Ascending aorta (tissue), 2 donors: ENCODE results near the gene ARID1B. TPM values are rescaled to one million over a fixed set of nuclear protein-coding genes. Genes with fewer than 3 reads are reported as not detected.

Source experiments
- DNase-seq, 2 donors: peaks; one replicate each; pipeline ENCODE4 v3.0.0-alpha.2; 2019; ENCODE audit warnings: low spot score in 2 of 2
- H3K27ac ChIP-seq, 2 donors: fragments of 200-600 bp; sonication (generic); one replicate each; pipeline ENCODE4 v1.5.1; 2016 to 2017; ENCODE audit warnings: mild to moderate bottlenecking in 1 of 2
- H3K27me3 ChIP-seq: fragments of 200-600 bp; sonication (generic); one replicate; pipeline ENCODE4 v1.5.1; 2017
- H3K36me3 ChIP-seq, 2 donors: fragments of 200-600 bp; sonication (generic); one replicate each; pipeline ENCODE4 v1.5.1; 2016
- H3K4me1 ChIP-seq, 2 donors: fragments of 200-600 bp; sonication (generic); one replicate each; pipeline ENCODE4 v1.5.1; 2016 to 2017; ENCODE audit warnings: mild to moderate bottlenecking in 1 of 2
- H3K4me3 ChIP-seq, 2 donors: fragments of 200-600 bp; sonication (generic); one replicate each; pipeline ENCODE4 v1.5.1; 2016 to 2017; ENCODE audit warnings: mild to moderate bottlenecking in 1 of 2
- H3K9me3 ChIP-seq, 2 donors: fragments of 200-600 bp; sonication (generic); one replicate each; pipeline ENCODE4 v1.5.1; 2016
- intact Hi-C: fragments of 100-400 bp; cut with DNase I; formaldehyde crosslinking; loops from one replicate; pipeline ENCODE4 v1.15.1; 2023
- total RNA-seq: library from RNA; depleted of rRNA; stranded (reverse); fragments of >200 nt; gene quantifications from one replicate; pipeline ENCODE4 v1.1.0, GENCODE V29; 2016
- TF ChIP-seq, protein P1 (sequence below), 3 experiments: fragments of 200-600 bp in 2 of 3; fragments of 450-650 bp in 1 of 3; sonication (generic) in 2 of 3; IDR thresholded peaks; one replicate each; pipeline ENCODE4 v1.5.1; 2016 to 2019; ENCODE audit warnings: antibody characterized with exemption in 3 of 3, mild to moderate bottlenecking in 1 of 3, moderate library complexity in 1 of 3

Gene ARID1B
- total RNA-seq, 1 donor from 2014 or later, result 97.9 TPM

DNA sequence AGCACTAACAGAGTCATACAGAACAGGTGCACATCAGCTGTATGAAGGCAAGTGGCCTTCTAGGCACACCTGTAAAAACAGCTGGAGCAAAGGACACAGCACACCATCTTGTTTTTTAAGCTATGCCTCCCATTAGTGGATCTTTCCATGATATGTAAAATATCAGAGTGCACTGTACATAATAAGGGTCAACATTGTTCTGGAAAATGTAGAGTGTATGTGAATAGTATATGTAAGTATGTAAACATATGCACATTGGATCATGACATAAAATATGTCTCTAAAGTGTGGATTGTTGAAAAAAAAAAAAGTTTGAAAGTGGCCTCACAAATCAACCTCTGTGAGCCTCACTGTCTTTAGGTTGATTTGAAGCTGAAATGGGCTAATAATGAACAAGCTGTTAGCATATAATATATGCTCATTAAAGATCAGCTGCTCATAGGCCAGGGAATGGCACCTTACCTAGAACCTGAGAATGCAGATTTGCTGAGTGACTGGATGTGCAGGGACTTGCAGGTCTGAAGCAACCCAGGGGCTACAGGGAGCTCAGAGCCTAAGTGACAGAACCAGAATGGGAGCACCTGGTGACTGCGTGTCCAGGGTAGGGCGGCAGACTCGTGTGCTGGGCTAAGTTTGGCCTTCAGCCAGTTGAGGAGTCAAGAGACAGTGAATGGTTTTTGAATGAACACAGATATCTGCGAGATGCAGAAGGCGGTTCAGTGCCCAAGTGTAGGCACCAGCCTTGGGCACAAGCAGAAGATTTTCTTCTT is 347.5 kb downstream of the ARID1B start:
- no peak for DNase-seq
- no peaks in the 10 kb centered on the region for H3K27me3 ChIP-seq
- H3K36me3 ChIP-seq, result no peaks in the 10 kb centered on the region
- H3K9me3 ChIP-seq, result no peaks in the 10 kb centered on the region
- no peak overlapping the region for H3K27ac ChIP-seq
- intact Hi-C loops, result no loop called here
- TF ChIP-seq, protein P1, sequence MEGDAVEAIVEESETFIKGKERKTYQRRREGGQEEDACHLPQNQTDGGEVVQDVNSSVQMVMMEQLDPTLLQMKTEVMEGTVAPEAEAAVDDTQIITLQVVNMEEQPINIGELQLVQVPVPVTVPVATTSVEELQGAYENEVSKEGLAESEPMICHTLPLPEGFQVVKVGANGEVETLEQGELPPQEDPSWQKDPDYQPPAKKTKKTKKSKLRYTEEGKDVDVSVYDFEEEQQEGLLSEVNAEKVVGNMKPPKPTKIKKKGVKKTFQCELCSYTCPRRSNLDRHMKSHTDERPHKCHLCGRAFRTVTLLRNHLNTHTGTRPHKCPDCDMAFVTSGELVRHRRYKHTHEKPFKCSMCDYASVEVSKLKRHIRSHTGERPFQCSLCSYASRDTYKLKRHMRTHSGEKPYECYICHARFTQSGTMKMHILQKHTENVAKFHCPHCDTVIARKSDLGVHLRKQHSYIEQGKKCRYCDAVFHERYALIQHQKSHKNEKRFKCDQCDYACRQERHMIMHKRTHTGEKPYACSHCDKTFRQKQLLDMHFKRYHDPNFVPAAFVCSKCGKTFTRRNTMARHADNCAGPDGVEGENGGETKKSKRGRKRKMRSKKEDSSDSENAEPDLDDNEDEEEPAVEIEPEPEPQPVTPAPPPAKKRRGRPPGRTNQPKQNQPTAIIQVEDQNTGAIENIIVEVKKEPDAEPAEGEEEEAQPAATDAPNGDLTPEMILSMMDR (IDR thresholded peaks at IDR 0.05), result no peak
- no peak overlapping the region for H3K4me3 ChIP-seq
- H3K4me1 ChIP-seq, result peaks cover 0 to 7% of the 10 kb centered on the region in 2 donors

DNA sequence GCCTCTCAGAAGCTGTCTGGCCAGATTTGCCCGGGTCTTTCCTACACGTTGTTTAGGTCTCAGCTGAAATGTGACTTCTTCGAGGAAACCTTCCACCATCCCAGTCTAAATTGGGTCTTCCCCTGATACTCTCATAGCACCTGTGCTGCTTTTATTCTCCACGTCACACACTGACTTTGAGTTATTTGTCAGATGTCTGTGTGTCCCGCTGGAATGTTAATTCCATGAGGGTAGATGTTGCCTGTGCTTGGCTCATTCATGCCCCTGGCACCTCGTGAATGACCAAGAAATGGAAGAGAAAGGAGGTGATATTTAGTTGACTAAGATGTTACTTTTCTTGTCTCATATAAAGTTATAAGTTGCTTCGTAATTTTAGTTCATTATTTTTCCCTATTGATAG is 348.4 kb downstream of the ARID1B start:
- Histone ChIP-seq H3K4me3 (no peak overlapping the region), H3K9me3 (no peaks in the 10 kb centered on the region), H3K27me3 (no peaks in the 10 kb centered on the region), H3K27ac (no peak overlapping the region), H3K36me3 (peaks cover 0 to 3% of the 10 kb centered on the region in 2 donors), H3K4me1 (peaks cover 0 to 7% of the 10 kb centered on the region in 2 donors)
- TF ChIP-seq, protein P1 (IDR thresholded peaks at IDR 0.05), result no peak
- DNase-seq, result no peak
- intact Hi-C loops, result no loop called here

DNA sequence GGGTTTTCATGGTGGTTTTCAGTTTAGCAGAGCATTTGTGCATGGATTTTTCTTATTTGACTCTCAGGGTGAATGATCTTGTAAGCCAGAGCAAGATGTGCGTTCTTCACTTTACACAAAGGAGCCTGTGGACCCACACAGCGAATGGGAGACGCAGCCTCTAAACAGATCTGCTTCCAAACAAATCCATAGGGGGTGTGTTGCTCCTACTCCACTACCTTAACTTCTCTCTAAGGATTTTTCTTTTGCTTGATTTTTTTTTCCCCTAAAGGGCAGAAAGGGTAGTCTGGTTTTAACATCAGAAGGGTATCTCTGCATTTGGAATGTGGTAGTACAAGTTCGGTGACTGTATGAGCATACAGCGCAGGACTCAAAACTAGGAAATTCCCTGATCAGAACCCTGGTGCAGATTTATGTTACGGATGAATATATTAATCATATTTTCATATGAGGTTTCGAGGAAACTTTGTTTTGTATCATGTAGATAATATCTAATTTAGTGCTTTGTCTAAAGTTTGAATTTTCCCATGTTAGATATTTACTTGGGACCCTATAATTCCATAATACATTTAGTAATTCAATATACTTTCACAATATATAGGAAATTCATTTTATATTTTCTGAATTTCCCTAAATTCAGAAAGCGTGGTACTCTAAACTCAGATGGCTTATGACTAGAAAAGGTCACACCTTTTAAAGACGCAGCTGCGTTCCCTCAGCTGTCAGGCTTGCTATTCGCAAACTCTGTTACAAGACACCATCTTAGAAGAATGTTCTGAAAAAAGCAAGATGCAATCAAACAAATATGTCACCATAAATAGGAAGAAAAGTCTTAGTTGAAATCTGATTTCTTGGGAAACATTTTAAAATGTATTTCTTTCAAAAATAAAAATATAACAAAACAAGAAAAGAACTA is 349.3 kb downstream of the ARID1B start:
- intact Hi-C loops, result no loop called here

DNA sequence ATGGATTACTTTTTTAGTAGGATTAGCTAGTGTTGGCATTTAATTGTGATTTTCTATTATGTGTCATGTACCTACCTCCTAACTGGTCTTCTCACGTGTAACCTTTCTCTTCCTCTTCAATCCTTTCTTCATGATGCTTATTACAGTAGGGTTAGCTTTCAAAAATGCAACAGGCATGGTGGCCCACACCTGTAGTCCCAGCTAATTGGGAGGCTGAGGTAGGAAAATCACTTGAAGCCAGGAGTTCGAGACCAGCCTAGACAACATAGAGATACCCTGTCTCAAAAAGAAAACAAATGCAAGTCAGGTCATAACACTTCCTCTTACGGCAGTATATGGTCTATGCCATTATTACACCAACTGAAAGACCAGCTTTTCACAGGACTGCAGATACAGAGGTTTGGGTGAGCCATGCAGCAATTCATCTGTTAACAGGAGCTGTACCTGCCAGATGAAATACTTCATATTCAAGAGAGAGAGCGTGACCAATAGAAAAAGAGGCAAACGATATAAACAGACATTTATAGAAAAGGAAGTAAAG is 351.1 kb downstream of the ARID1B start:
- no peaks in the 10 kb centered on the region for H3K9me3 ChIP-seq
- TF ChIP-seq, protein P1 (IDR thresholded peaks at IDR 0.05), result no peak
- H3K4me3 ChIP-seq, result no peak overlapping the region
- H3K4me1 ChIP-seq, result peaks cover 0 to 2% of the 10 kb centered on the region in 2 donors
- H3K27me3 ChIP-seq, result no peaks in the 10 kb centered on the region
- H3K36me3 ChIP-seq, result peaks cover 4 to 6% of the 10 kb centered on the region in 2 donors
- H3K27ac ChIP-seq, result no peak overlapping the region
- DNase-seq, result no peak
- intact Hi-C loops, result no loop called here

More for the DNA sequence above, 349.3 kb downstream of the ARID1B start:
- no peak overlapping the region for H3K27ac ChIP-seq
- no peaks in the 10 kb centered on the region for H3K9me3 ChIP-seq
- no peak overlapping the region for H3K4me3 ChIP-seq
- no peak for DNase-seq
- TF ChIP-seq, protein P1 (IDR thresholded peaks at IDR 0.05), result no peak
- H3K27me3 ChIP-seq, result no peaks in the 10 kb centered on the region
- peaks cover 0 to 5% of the 10 kb centered on the region in 2 donors for H3K4me1 ChIP-seq
- H3K36me3 ChIP-seq, result peaks cover 0 to 3% of the 10 kb centered on the region in 2 donors

DNA sequence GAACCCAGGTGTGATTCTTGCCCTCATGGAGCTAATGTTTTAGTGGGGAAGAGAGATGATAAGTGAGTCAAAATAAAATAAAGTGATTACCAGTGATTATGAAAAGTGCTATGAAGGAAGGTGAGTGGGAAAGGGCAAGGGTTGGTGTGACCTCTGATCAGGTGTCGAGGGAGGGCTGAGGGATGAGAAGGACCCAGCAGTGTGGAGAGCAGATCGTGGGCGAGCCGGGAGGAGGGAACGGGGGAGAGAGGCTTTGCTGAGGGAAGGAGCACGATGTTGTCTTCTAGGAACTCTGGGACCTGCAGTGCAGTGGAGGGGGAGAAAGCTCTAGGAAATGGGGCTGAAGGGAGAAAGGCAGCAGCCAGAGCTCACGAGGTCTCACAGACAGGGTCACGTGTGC is 354.1 kb downstream of the ARID1B start:
- Histone ChIP-seq H3K27ac (no peak overlapping the region), H3K4me3 (no peak overlapping the region), H3K4me1 (no peaks in the 10 kb centered on the region), H3K27me3 (no peaks in the 10 kb centered on the region), H3K36me3 (peaks cover 8 to 15% of the 10 kb centered on the region in 2 donors), H3K9me3 (no peaks in the 10 kb centered on the region)
- intact Hi-C loops, result no loop called here
- TF ChIP-seq, protein P1 (IDR thresholded peaks at IDR 0.05), result no peak
- DNase-seq, result no peak
